Loucy (cell line): ENCODE data around the gene PCSK4.

Source experiments
- H2AFZ ChIP-seq: fragments of 200-600 bp; sonication (generic); 2 replicates; pipeline ENCODE4 v1.6.0; 2016; ENCODE audit warnings: antibody characterized with exemption, mild to moderate bottlenecking, low read length, moderate library complexity
- H3F3A ChIP-seq: fragments of 200-600 bp; 2 replicates; pipeline ENCODE4 v1.6.0; 2016; ENCODE audit warnings: antibody characterized with exemption, low read depth, mild to moderate bottlenecking
- H3K27me3 ChIP-seq: fragments of 200-600 bp; sonication (generic); 2 replicates; pipeline ENCODE4 v1.6.1; 2014; ENCODE audit warnings: low read length, mild to moderate bottlenecking; ENCODE audit not compliant: insufficient read depth, poor library complexity, severe bottlenecking
- H3K36me3 ChIP-seq: fragments of 200-600 bp; sonication (generic); 2 replicates; pipeline ENCODE4 v1.6.1; 2016; ENCODE audit warnings: low read length; ENCODE audit not compliant: insufficient read depth
- H3K4me1 ChIP-seq: fragments of 200-600 bp; sonication (generic); 2 replicates; pipeline ENCODE4 v1.5.1; 2014; ENCODE audit warnings: low read length, mild to moderate bottlenecking; ENCODE audit not compliant: insufficient read depth, poor library complexity, severe bottlenecking
- H3K4me2 ChIP-seq: fragments of 200-600 bp; sonication (generic); 2 replicates; pipeline ENCODE4 v1.6.0; 2014; ENCODE audit warnings: antibody characterized with exemption, low read length, low read depth, mild to moderate bottlenecking; ENCODE audit not compliant: poor library complexity, severe bottlenecking
- H3K4me3 ChIP-seq: fragments of 200-600 bp; sonication (generic); 2 replicates; pipeline ENCODE4 v1.5.1; 2014; ENCODE audit warnings: low read length, mild to moderate bottlenecking, mixed read lengths; ENCODE audit not compliant: poor library complexity, severe bottlenecking
- H3K79me2 ChIP-seq: fragments of 200-600 bp; sonication (generic); 2 replicates; pipeline ENCODE4 v1.6.1; 2014; ENCODE audit warnings: low read length; ENCODE audit not compliant: insufficient read depth
- H3K9ac ChIP-seq: fragments of 200-600 bp; sonication (generic); 2 replicates; pipeline ENCODE4 v1.6.0; 2014; ENCODE audit warnings: mild to moderate bottlenecking, low read depth, low read length, moderate library complexity; ENCODE audit not compliant: poor library complexity, severe bottlenecking
- H3K9me2 ChIP-seq: fragments of 200-600 bp; sonication (generic); replicated peaks from 2 replicates; pipeline ENCODE4 v1.6.1; 2016; ENCODE audit warnings: low read depth, low read length, mixed read lengths
- H3K9me3 ChIP-seq: fragments of 200-600 bp; sonication (generic); 2 replicates; pipeline ENCODE4 v1.6.1; 2014; ENCODE audit warnings: mild to moderate bottlenecking, antibody characterized with exemption, low read length, low read depth; ENCODE audit not compliant: insufficient read depth
- H4K20me1 ChIP-seq: fragments of 200-600 bp; sonication (generic); 2 replicates; pipeline ENCODE4 v1.6.0; 2014; ENCODE audit warnings: antibody characterized with exemption, low read length, mild to moderate bottlenecking; ENCODE audit not compliant: insufficient read depth, poor library complexity, severe bottlenecking
- CTCF ChIP-seq: fragments of 200-600 bp; sonication (generic); conservative IDR thresholded peaks from 2 replicates; pipeline ENCODE4 v1.5.1; 2014; ENCODE audit warnings: mild to moderate bottlenecking, antibody characterized with exemption, low read length
- EZH2phosphoT487 ChIP-seq: fragments of 200-600 bp; IDR thresholded peaks from 2 replicates; pipeline ENCODE4 v1.6.1; 2018; ENCODE audit warnings: antibody characterized with exemption, mild to moderate bottlenecking, moderate library complexity, borderline replicate concordance

PCSK4 gene

DNA sequence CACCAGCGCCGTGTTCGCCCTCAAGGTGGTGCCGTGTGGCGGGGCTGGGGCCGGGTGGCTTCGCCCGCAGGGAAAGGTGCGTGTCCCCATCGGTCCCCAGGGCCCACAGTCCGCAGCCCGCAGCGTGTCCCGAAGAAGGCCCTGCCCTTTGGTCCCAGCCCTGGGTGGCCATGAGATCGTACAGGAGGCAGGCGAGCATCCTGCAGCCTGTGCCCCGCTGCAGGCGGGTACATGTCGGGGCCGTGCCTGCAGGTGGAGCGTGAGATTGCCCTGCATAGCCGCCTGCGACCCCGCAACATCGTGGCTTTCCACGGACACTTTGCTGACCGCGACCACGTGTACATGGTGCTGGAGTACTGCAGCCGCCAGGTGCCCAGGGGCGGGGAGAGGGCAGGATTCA, 35.2 kb upstream of the PCSK4 start:
- Histone ChIP-seq H3K4me2 (no peak overlapping the region), H3K79me2 (no peaks in the 10 kb centered on the region), H3K4me1 (no peaks in the 10 kb centered on the region), H3K27me3 (no peaks in the 10 kb centered on the region), H3F3A (no peaks in the 10 kb centered on the region), H3K9ac (no peak overlapping the region), H3K4me3 (no peak overlapping the region), H3K9me3 (no peaks in the 10 kb centered on the region), H3K36me3 (no peaks in the 10 kb centered on the region), H2AFZ (no peak overlapping the region), H3K9me2 (no peaks in the 10 kb centered on the region), H4K20me1 (no peaks in the 10 kb centered on the region)
- TF ChIP-seq CTCF = no peak
- no peak for TF ChIP-seq EZH2phosphoT487

- Histone ChIP-seq H3K9ac (no peak overlapping the region), H3K4me2 (no peak overlapping the region), H3K36me3 (no peaks in the 10 kb centered on the region), H3K27me3 (no peaks in the 10 kb centered on the region), H3K9me3 (no peaks in the 10 kb centered on the region), H3K4me3 (no peak overlapping the region), H2AFZ (no peak overlapping the region), H3K4me1 (no peaks in the 10 kb centered on the region), H4K20me1 (no peaks in the 10 kb centered on the region), H3K9me2 (no peaks in the 10 kb centered on the region), H3F3A (no peaks in the 10 kb centered on the region), H3K79me2 (no peaks in the 10 kb centered on the region)
- TF ChIP-seq CTCF = no peak
- no peak for TF ChIP-seq EZH2phosphoT487
Observed at GRCh38 chr19:1524972-1525325, 34.8 kb upstream of the PCSK4 start.

- Histone ChIP-seq H3F3A (no peaks in the 10 kb centered on the region), H3K4me3 (no peak overlapping the region), H3K27me3 (no peaks in the 10 kb centered on the region), H3K9ac (no peak overlapping the region), H2AFZ (no peak overlapping the region), H3K4me2 (no peak overlapping the region), H3K79me2 (no peaks in the 10 kb centered on the region), H3K4me1 (no peaks in the 10 kb centered on the region), H3K36me3 (no peaks in the 10 kb centered on the region), H3K9me3 (no peaks in the 10 kb centered on the region), H4K20me1 (no peaks in the 10 kb centered on the region), H3K9me2 (no peaks in the 10 kb centered on the region)
- TF ChIP-seq CTCF (no peak), EZH2phosphoT487 (no peak)
Observed at GRCh38 chr19:1524287-1524971, 34.3 kb upstream of the PCSK4 start.
